ENCODE data around the gene GJB4. TPM values are rescaled to one million over a fixed set of nuclear protein-coding genes. Genes with fewer than 3 reads are reported as not detected.
A peak's percentile ranks its signal among the peaks of the same experiment; 100 is the strongest.
"Not testable (repeated sequence)": the region's sequence is repeated elsewhere in the genome, so short reads cannot be mapped to it uniquely, and the experiment has no call there.

GJB4 gene
- not detected for polyA plus RNA-seq (2013, experiment 1 of 2; ENCODE audit: insufficient read length)
- not detected for polyA plus RNA-seq (2013, experiment 2 of 2; ENCODE audit: insufficient read length)

DNA sequence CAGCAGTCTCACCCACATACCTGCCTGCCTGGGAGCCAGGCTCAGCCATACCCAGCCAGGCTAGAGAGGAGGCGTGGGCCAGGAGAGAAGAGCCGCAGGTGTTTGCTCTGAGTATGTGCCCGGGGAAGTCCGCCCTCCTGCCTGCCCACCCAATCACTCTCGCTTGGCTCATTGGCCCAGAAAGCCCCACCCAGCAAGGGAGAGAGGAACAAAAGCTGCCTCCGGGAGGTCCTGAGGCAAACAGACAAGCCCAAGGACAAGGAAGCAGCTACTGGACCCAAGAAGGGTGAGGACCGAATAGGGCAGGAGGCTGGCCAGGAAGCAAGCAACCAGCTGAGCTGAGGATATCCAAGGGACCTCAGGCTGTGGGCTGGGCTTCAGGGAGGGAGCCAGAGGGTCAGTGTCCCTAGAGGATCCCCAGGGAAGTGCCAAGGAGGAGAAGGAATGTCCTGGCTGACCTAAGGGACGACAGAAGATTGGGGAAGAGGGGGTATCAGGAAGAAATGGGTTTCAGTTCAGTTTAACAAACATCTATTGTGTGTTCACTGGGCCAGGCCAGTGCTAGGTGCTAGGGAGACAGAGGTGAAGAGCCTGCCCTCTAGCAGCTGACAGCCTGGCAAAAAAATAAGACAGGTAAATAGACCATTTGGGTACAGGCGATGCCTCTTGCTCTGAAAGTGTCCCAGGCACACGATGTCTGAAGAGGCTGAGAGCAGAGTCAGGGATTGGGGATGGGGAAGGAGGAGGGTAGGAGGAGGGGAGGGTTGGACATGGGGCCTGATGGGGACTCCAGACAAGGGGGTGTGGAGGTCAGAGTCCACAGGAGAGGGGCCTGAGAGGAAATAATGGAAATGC is at the start of gene GJB4:
TSS of gene GJB4 (plus strand) at position 238 of the 855 bp plus-strand sequence. CDS start 1,515 bp downstream, outside the sequence.
- no peak for DNase-seq

DNA sequence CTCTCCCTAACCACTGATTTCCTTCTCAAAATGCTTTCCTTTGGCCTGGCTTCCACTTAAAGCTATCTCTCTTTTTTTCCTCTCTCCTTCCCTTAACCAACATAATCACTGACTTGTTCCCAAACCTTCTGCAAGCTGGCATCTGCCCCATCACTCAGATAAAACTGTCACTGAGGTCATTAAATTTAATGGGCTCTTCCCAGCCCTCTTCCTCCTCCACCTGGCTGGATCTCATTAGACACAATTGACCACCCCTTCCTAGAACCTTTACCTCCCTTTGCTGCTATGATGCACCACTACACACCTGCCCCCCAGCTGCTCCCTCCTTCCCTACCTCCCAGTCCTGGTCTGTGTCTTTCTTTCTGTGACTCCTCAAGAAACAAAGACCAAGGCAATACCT is 48.7 kb upstream of the GJB4 start:
- DNase-seq: no peak

DNA sequence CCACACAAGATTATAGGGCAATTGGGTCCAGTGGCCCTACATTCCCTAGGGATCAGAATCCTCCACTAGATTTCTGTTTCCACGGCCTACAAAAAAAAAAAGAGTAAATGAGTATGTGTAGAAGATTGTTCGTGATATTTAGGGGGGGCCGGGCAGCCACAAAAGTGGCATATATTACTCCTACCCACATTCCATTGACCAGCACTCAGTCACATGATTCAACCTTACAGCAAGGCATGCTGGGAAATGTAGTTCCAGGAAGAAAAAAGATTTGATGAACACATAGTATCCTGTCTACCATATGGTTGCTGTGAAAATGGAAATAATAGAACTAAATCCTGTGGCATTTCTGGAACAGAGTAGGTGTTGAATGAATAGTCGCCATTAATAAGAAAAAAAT is 48.1 kb upstream of the GJB4 start:
- no peak for DNase-seq

DNA sequence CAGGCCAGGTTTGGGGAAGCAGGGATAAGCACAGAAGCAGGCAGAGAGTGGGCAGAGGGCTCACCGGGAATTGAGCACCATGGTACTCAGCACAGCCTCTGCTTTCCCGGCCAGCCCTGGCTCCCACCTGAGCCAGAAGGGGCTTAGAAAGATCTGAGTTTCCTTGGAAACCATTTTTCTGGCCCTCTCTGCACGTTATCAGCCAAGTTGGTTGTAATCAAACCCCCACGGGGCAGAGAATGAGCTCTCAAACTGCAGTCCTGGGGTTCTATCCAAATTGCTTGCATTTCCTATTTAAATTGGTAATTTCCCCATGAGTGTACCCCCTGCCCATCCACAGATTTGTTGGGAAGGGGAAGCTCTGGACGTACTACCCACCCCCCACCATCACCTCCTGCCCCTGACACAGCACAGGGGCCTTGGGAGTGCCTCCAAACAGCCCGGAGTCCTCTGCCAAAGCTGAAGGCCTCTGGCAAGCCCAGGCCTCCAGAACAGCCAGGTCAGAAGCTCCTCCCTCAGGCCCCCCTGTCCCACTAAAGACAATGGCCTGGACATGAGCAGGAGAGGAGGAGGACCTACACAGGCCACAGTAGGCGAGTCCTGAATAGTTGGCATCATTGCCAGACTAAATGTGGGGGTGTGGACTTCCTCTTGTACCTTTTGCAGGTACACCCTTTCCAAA is 47.4 kb upstream of the GJB4 start:
- DNase-seq: no peak

DNA sequence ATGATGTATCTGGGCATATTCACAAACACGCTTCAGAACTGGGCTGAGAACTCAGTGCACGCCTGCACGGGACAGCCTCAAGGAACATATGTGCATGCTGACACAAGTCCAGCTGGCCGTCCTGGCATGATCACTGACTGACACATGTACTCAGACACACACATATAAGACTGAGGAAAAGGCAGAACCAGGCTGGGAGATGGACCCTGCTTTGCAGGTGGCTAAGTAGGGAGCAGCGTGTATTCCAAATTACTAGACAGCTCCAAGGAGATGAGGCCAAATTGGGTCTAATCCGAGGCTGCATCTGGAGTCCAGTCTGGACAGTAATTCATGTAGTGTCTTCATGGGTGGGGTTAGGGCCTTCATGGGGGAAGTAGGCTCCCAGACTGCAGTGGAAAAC is 46.1 kb upstream of the GJB4 start:
- DNase-seq: no peak

DNA sequence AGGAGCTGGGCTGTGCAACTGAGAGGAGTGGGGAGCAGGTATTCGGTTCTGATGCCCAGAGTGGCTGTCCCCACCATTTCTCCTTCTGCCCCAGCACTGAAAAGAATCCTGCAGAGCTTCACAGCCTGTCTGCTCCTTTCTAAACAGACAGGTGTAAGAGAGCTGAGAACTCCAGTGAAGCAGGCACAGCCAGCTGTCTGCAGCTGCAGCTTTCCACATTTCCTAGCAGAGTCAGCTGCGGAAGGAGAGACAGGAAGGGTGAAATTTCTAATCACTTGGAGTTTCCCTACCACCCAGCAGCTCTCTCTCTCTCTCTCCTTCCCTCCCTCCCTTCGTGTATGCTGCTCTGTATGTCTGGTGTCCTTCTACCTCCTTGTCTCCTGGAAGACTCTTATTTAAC is 45.2 kb upstream of the GJB4 start:
- no peak for DNase-seq

DNA sequence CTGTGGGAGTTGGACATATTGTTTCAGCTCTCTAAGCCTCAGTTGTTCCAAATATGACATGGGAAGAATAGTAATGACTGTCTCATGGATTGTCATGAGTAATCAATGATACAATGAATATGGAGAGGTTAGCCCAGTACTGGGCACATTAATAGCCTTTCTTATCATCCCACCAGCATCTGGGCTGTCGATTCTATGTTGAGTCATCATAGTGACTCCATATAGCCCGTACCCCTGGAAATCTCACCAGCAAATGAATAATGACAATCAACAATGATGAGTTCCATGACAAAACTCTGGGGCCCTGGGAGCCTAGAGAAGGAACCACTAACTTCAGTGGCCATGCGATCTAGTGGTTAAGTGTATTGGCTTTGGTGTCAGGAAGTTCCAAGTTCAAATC is 44.4 kb upstream of the GJB4 start:
- DNase-seq: no peak

DNA sequence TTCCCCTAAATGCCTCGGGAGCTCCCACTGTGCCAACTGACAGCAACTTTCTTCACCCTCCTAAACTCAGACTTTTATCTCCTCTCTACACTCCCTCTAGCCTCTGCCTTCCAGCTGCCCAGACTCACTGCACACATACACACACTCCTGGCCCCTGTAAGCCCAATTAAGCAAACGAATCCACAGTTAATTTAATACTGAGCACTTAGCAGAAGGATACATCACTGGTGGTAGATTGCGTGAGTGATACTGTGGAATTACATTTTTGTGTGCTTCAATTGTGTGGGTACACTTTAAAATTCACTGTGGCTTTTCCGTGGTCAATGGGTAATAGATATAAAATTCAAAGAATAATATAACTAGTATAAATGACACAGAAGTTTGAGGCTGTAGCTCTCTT is 38.3 kb upstream of the GJB4 start:
- DNase-seq: no peak

DNA sequence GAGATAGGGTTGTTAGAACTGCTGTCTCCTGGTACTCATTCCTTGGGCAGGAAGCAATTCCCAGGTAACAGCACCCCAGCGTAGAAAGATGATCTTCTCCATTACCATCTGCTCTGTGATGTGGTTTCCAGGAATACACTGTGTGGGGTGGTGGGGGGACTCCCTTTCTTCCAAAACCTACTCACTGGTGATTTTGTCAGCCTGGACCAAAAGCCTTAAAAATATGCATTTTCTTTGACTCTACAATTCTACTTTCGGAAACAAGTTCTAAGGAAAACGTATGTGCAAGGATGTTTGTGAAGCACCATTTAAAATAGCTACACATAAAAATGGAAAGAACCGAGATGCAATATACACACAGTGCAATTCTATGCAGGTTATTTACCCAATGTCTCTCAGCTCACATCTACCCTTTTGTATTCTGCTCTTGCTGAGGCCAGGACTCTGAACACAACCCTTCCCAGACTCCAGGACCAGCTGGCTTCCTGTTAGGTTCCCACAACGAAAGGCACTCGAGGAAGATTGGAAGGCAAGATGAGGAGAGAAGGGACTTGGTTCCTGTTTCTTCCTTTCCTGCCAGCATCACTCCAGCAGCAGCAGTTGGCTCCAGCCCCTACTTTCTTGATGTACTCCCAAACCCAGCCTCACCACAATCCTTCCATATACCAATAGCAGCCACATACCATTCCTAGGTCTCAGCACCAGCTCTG is 37.7 kb upstream of the GJB4 start:
- no peak for DNase-seq

DNA sequence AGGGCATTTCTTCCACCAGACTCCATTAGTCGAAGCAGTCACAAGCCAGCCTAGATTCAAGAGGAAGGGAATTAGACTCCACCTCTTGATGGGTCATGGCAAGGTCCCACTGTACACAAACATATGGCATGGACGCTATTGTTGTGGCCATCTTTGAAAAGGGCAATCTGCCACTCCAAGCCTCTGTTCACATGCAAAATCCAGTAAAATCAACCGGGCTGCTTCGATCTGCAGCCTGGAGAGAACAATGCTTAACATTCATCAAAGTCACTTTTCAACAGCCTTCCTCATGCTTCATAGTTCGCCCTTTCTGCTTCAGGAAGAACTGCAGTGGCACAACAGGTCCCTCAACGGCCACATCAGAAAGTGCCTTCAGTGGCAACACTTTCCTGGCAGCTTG is 32.7 kb upstream of the GJB4 start:
- DNase-seq: no peak

DNA sequence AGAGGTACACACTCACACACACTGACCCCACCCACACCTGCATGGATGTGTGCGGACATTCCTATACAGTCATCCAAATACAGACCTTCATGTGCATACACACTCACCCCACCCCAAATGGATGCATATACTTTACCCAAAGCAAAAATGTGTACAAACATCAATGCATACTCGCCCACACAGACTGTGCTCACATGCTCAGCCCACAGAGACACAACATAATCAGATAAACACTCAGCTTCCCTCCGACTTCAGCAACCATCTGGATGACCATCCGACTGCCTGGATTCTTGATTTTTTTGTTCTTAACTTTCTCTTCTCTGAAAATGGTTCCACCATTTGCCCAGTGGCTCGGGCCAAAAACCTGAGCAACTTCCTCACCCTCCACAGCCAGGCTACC is 29.1 kb upstream of the GJB4 start:
- DNase-seq: no peak

DNA sequence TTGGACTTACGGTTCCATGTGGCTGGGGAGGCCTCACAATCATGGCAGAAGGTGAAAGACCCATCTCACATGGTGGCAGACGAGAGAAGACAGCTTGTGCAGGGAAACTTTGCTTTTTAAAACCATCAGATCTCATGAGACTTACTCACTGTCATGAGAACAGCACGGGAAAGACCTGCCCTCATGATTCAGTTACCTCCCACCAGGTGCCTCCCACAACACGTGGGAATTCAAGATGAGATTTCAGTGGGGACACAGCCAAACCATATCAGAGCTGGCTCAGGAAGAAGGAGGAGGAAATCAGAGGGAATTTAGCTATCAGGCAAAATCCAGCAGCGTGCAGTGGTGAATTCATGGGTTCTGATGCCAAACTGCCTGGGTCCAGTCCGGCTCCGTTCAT is 26.7 kb upstream of the GJB4 start:
- DNase-seq: not testable (repeated sequence)

DNA sequence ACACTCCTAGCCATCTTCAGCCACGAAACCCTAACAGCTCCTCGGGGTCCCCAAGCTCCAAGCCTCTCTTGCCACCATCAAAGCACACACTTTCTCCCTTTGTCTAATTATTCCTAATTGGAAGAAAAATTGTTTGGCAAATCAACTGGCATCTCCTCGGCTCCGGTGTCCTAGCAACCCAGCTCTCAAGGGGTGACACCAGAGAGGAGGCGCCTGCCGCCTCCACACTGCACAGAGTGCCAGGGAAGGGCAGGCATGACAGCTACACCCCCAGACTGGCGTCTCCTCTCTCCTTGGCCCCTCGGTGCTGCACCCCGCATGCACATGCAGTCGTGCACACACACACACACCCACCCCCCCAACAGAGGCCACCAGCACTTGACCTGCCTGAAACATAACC is 22.8 kb upstream of the GJB4 start:
- DNase-seq: no peak

DNA sequence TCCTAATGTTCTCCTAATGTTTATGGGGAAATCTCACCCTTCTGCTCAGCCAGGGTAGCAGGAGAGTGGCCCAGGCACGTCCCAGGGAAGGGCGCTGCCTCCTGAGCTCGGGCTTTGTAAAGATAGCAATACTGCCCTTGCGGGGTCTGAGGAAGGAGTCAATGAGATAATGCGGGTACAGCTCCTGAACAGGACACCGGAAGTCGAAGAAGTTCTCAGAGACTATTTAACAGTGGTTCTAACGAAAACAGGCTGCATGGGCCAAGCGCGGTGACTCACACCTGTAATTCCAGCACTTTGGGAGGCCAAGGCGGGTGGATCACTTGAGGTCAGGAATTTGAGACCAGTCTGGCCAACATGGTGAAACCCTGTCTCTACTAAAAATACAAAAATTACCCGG is 22.3 kb upstream of the GJB4 start:
- not testable (repeated sequence) for DNase-seq

DNA sequence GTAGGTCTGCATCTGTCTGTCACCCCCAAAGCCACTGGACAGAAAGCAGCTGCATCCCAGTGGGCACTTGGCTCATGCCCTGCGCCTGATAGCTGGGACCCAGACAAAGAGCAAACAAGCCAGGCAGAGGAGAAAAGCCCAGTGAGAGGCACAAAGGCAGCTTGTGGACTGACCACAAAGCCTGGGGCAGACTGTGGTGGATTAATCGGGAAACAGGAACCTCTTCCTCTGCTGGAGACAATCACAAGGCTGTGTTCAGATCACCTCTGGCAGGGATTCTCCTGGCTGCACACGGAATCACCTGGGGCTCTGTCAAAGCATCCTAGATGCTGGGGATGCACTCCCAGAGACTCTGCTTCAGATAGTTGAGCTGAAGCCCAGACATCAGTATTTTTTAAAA is 19.9 kb upstream of the GJB4 start:
- DNase-seq: no peak

DNA sequence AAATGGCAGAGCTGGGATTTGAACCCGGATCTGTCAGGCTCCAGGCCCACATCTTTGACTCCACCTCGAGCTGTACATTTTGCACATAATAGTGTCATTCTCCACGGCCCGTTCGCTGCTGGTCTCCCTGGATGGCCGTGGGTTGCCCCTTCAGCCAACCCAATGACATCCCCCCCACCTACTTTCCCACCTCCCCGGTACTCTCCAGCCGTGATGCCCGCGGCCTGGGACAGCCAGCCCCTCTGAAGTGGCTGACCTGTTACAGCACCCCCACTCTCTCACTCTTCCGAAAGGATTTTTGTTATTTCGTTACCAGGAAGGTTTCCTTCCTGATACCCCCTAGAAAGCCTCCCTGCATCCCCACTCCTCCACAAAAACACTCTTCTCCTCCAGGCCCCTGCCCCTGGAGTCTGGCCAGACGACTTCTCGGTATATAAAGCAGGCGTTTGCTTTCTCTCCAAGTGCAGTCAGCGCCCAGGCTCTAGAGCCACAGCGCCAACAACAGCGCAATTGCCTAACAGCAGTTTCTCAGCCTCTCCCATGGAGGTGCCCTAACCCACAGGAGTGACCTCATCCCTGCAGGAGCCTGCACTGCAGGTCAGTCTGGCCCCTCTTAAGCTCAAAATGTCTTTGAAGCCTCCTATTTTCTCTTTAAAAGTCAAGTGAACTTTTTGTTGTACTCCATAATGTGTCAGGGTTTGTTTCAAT is 19.2 kb upstream of the GJB4 start:
- no peak for DNase-seq

DNA sequence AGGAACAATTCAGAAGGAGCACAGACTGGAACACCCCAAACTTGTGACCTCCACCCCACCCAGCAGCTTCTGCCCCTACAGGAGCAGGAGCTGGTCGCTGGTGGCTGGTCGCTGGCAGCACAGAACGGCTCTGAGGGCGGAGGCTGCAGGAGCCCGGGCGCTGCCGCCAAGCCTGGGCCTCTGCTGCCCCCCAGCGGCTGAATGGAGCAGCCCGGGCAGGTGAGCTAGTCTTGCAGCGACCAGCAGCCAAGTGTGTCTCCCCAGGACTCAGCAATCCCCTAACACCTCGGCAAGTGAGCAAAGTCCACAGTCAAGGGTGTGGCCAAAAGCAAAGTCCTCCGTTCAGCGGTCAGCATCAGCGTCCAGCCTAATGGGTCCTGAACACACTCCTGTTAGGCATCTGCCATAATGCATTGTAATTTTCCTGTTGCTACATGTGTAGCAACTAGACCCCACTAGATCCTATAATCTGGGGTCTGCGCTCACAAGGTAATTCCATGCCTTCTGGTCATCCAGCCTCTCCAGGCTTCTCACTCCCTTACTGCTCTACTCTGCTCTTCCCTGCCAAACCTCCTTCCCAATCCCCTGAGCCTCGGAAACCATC is 16.8 kb upstream of the GJB4 start:
- DNase-seq: peak; percentile 49

DNA sequence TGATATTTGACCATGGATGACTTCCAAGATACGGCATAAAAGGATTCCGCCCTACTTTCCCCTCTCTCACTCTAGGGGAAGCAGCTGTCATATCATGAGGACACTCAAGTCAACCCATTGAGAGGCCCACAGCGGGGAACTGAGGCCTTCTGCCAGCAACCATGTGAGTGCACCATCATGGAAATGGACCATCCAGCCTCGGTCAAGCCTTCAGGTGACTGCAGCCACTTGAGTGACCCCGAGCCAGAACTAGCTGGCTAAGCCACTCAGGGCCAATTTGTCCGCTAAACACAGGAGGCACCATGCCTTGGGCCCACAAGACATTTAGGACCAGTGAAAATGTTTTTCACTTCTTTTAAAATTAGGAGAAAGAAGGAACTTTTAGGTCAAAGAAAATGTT is 15.8 kb upstream of the GJB4 start:
- no peak for DNase-seq

DNA sequence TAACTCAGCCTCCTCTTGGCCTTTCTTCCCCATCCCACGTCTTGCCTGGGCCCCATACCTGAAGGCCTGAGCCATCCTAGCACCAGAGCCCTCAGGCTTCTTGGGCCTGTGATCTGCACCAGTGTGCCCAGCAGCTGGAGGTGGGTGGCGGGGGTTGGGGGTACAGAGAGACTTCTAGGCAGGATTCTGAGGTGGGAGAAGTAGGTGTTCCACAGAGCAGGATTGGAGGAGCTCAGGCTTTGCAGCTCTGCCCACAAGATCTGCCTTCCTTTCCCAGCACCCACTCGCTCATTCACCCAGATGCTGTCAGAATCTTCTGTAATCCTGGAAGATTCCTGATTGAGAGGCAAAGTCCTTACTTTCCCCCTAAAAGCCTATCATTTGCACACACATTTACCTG is 14.7 kb upstream of the GJB4 start:
- no peak for DNase-seq

DNA sequence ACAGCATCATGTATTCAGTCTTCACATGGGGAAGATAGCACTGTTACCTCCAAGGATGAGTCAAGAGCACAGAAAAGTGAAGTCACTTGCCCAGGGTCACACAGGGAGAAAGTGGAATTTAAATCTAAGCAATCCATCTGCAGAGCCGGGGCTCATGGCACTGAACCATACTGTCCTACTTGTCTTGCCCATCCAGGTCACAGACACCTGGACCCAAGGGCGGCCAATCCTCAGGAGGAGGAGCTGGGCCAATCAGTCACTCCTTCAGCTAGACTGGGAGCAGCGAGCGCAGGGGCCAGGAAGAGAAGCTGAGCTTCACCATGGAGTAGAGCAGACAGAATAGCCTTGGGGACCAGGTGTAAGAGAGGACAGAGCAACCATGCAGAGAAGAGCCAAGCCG is 13.9 kb upstream of the GJB4 start:
- DNase-seq: no peak

DNA sequence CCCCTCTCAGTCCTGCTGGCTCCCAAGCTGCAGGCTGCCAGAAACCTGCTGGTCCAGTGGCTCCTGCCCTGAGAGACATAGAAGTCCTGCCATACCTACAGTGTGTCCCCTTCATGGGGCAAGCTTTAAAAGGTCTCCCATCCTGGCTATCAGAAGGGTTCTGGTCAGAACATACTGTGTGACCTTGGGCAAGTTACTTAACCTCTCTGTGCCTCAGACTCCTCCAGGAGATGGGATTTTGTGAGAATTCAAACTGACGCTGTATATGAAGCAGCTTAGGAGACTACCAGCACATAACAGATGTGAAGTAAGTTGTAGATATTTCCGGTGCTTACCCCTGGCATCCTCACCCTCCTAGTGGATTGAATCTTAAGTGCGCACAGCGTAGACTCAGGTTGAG is 13.4 kb upstream of the GJB4 start:
- no peak for DNase-seq

Measured in fibroblast of skin of abdomen (primary cell).